ENCODE data around the gene NUP50.

DNA sequence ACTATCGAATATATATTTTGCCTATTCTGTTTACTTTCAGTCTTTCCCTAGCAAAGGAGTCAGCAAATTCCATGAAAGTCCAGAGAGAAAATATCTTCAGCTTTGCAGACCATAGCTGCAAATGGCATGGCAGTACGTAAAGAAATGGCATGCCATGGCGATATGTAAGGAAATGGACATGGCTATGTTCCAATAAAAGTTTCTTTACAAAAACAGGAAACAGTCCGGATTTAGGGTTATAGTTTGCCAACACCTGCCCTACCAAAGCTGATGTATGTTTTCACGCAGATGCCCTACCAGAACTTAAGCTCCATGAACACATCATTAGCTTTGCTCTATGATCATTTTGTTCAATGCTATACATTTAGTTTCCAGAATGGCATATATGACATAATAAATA is 57.5 kb downstream of the NUP50 start:
- TF ChIP-seq, protein P1, sequence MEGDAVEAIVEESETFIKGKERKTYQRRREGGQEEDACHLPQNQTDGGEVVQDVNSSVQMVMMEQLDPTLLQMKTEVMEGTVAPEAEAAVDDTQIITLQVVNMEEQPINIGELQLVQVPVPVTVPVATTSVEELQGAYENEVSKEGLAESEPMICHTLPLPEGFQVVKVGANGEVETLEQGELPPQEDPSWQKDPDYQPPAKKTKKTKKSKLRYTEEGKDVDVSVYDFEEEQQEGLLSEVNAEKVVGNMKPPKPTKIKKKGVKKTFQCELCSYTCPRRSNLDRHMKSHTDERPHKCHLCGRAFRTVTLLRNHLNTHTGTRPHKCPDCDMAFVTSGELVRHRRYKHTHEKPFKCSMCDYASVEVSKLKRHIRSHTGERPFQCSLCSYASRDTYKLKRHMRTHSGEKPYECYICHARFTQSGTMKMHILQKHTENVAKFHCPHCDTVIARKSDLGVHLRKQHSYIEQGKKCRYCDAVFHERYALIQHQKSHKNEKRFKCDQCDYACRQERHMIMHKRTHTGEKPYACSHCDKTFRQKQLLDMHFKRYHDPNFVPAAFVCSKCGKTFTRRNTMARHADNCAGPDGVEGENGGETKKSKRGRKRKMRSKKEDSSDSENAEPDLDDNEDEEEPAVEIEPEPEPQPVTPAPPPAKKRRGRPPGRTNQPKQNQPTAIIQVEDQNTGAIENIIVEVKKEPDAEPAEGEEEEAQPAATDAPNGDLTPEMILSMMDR (optimal IDR thresholded peaks at IDR 0.05 in 1 of 3, IDR thresholded peaks at IDR 0.05 in 1 of 3, conservative IDR thresholded peaks at IDR 0.05 in 1 of 3; ENCODE audit: extremely low read depth in 1 of 3, insufficient read depth in 2 of 3, low read length in 3 of 3): no peak
- no peak for TF ChIP-seq EZH2 (IDR thresholded peaks at IDR 0.05; ENCODE audit: low read length)
